SK-N-SH (cell line): Measurements from ENCODE around the gene ROR2. TPM values are rescaled to one million over a fixed set of nuclear protein-coding genes. Genes with fewer than 3 reads are reported as not detected.

Experiments used
- CTCF ChIA-PET: fragments of 300-600, 350-600 bp; formaldehyde crosslinking; extraction: SDS; loops from one replicate; lab custom pipeline; 2021; lab: Yijun Ruan, JAX
- POLR2A ChIA-PET: fragments of 350-600 bp; sonication (Branson Sonifier 250); formaldehyde crosslinking; extraction: SDS; loops from one replicate; lab custom pipeline; 2020; ENCODE audit warnings: antibody characterized with exemption, inconsistent platforms; lab: Yijun Ruan, JAX
- DNase-seq: peaks from one replicate; pipeline ENCODE4 v3.0.0; 2012
- H2AFZ ChIP-seq: fragments of 200-600 bp; sonication (generic); 2 replicates; pipeline ENCODE4 v1.8.1; 2016; ENCODE audit warnings: antibody characterized with exemption, mild to moderate bottlenecking, low read depth
- H3F3A ChIP-seq: fragments of 200-600 bp; sonication (generic); replicated peaks from 2 replicates; pipeline ENCODE3; 2016; ENCODE audit warnings: antibody characterized with exemption, mild to moderate bottlenecking; ENCODE audit not compliant: insufficient read depth
- H3K27ac ChIP-seq, 2 experiments: fragments of 200-500 bp in 1 of 2; fragments of 200-600 bp in 1 of 2; sonication (Bioruptor generic) in 1 of 2; sonication (generic), shearing (Covaris generic) in 1 of 2; 2 replicates each; pipeline versions ENCODE4 v1.5.1 to v1.6.1; 2014 to 2016; ENCODE audit warnings: low read depth in 2 of 2, inconsistent platforms in 1 of 2, low read length in 1 of 2, mild to moderate bottlenecking in 1 of 2, mixed read lengths in 1 of 2
- H3K27me3 ChIP-seq: fragments of 200-600 bp; sonication (generic), shearing (Covaris generic); 2 replicates; pipeline ENCODE4 v1.6.1; 2016; ENCODE audit warnings: mixed run types; ENCODE audit not compliant: insufficient read depth
- H3K36me3 ChIP-seq, 2 experiments: fragments of 200-500 bp in 1 of 2; fragments of 200-600 bp in 1 of 2; sonication (Bioruptor generic) in 1 of 2; sonication (generic) in 1 of 2; replicated peaks in 1 of 2; 2 replicates each; pipeline versions ENCODE3 to v1.5.1; 2014 to 2016; ENCODE audit warnings: low read length in 1 of 2, mild to moderate bottlenecking in 1 of 2; ENCODE audit not compliant: insufficient read depth in 2 of 2, control insufficient read depth in 1 of 2
- H3K4me1 ChIP-seq, 2 experiments: fragments of 200-500 bp in 1 of 2; fragments of 200-600 bp in 1 of 2; sonication (Bioruptor generic) in 1 of 2; sonication (generic), shearing (Covaris generic) in 1 of 2; 2 replicates each; pipeline versions ENCODE4 v1.5.1 to v1.6.1; 2014 to 2016; ENCODE audit warnings: low read depth in 1 of 2, low read length in 1 of 2, mixed run types in 1 of 2; ENCODE audit not compliant: insufficient read depth in 2 of 2, control insufficient read depth in 1 of 2
- H3K4me2 ChIP-seq: fragments of 200-600 bp; sonication (generic), shearing (Covaris generic); 2 replicates; pipeline ENCODE4 v1.6.1; 2017; ENCODE audit warnings: mixed run types
- H3K4me3 ChIP-seq, 2 experiments: fragments of 200-500 bp in 1 of 2; fragments of 200-600 bp in 1 of 2; sonication (Bioruptor generic) in 1 of 2; sonication (generic), shearing (Covaris generic) in 1 of 2; 2 replicates each; pipeline versions ENCODE4 v1.5.1 to v1.8.1; 2014 to 2016; ENCODE audit warnings: low read depth in 2 of 2, inconsistent platforms in 1 of 2, low read length in 1 of 2, mild to moderate bottlenecking in 1 of 2, mixed read lengths in 1 of 2, moderate library complexity in 1 of 2
- H3K79me2 ChIP-seq: fragments of 200-600 bp; sonication (generic); 2 replicates; pipeline ENCODE4 v1.8.1; 2017; ENCODE audit warnings: mild to moderate bottlenecking; ENCODE audit not compliant: insufficient read depth
- H3K9ac ChIP-seq: fragments of 200-600 bp; sonication (generic); 2 replicates; pipeline ENCODE4 v1.6.1; 2017; ENCODE audit warnings: mixed run types
- H3K9me2 ChIP-seq: fragments of 200-600 bp; sonication (generic); 2 replicates; pipeline ENCODE4 v1.6.1; 2017; ENCODE audit warnings: mixed run types
- H3K9me3 ChIP-seq: fragments of 200-600 bp; sonication (generic); 2 replicates; pipeline ENCODE4 v1.6.1; 2017; ENCODE audit warnings: mixed run types, mild to moderate bottlenecking, moderate library complexity
- H4K20me1 ChIP-seq: fragments of 200-600 bp; sonication (generic); 2 replicates; pipeline ENCODE4 v1.6.1; 2017; ENCODE audit warnings: mild to moderate bottlenecking, mixed run types; ENCODE audit not compliant: insufficient read depth
- CHD2 ChIP-seq: fragments of 150-350 bp; IDR thresholded peaks from 2 replicates; pipeline ENCODE4 v1.6.1; 2018; ENCODE audit warnings: low read length; ENCODE audit not compliant: partially characterized antibody
- ELF1 ChIP-seq: IDR thresholded peaks from 2 replicates; pipeline ENCODE4 v1.4.0; 2012
- EP300 ChIP-seq, 2 experiments: IDR thresholded peaks; 2 replicates each; pipeline versions ENCODE4 v1.4.0 to v1.6.1; 2012; ENCODE audit warnings: borderline replicate concordance in 1 of 2, low read depth in 1 of 2, low read length in 1 of 2
- EZH2phosphoT487 ChIP-seq: fragments of 200-600 bp; sonication (generic); IDR thresholded peaks from 2 replicates; pipeline ENCODE4 v1.6.1; 2017; ENCODE audit warnings: low read depth, mixed run types, mild to moderate bottlenecking, antibody characterized with exemption, moderate library complexity, borderline replicate concordance
- FOXJ3 ChIP-seq: sonication (generic); formaldehyde crosslinking; IDR thresholded peaks from 2 replicates; pipeline ENCODE4 v1.5.1; 2020; ENCODE audit warnings: mild to moderate bottlenecking, missing genetic modification reagents
- GABPA ChIP-seq: IDR thresholded peaks from 2 replicates; pipeline ENCODE4 v1.4.0; 2012; ENCODE audit warnings: low read depth, mild to moderate bottlenecking
- GATA2 ChIP-seq: sonication (generic); formaldehyde crosslinking; IDR thresholded peaks from 2 replicates; pipeline ENCODE4 v1.5.0; 2020; ENCODE audit warnings: mild to moderate bottlenecking, missing genetic modification reagents
- NFIC ChIP-seq: IDR thresholded peaks from 2 replicates; pipeline ENCODE4 v1.4.0; 2012; ENCODE audit warnings: borderline replicate concordance
- POLR2AphosphoS5 ChIP-seq: IDR thresholded peaks from 2 replicates; pipeline ENCODE4 v1.6.1; 2012; ENCODE audit warnings: low read depth, low read length
- RAD21 ChIP-seq: IDR thresholded peaks from 2 replicates; pipeline ENCODE4 v1.6.1; 2012; ENCODE audit warnings: mild to moderate bottlenecking, low read length
- SIN3A ChIP-seq: IDR thresholded peaks from 2 replicates; pipeline ENCODE4 v1.6.1; 2012; ENCODE audit warnings: low read depth, mild to moderate bottlenecking, low read length, moderate library complexity, borderline replicate concordance
- TAF1 ChIP-seq: IDR thresholded peaks from 2 replicates; pipeline ENCODE4 v1.6.1; 2012; ENCODE audit warnings: low read depth, mild to moderate bottlenecking, low read length, moderate library complexity, borderline replicate concordance
- WGBS: methylation state at CpG from one replicate; pipeline ENCODE4 v1.1.6; 2017; ENCODE audit warnings: low lambda C conversion rate; 5-methylcytosine and 5-hydroxymethylcytosine counted together
- polyA plus RNA-seq, 3 experiments: library from polyadenylated mRNA; depleted of rRNA; stranded (reverse); fragments of >200 nt; gene quantifications; 2 replicates each; pipeline ENCODE4 v1.2.3, GENCODE V29; 2012
- TF ChIP-seq, protein P1 (sequence below): IDR thresholded peaks from 2 replicates; pipeline ENCODE4 v1.4.0; 2012; ENCODE audit warnings: low read depth, borderline replicate concordance
- TF ChIP-seq, protein P2 (sequence below): IDR thresholded peaks from 2 replicates; pipeline ENCODE4 v1.4.0; 2012; ENCODE audit warnings: low read depth
- TF ChIP-seq, protein P3 (sequence below): IDR thresholded peaks from 2 replicates; pipeline ENCODE4 v1.4.0; 2012; ENCODE audit warnings: low read depth, borderline replicate concordance
- TF ChIP-seq, protein P4 (sequence below): fragments of 200-600 bp; sonication (generic); IDR thresholded peaks from 2 replicates; pipeline ENCODE4 v1.6.1; 2017; ENCODE audit warnings: antibody characterized with exemption, mild to moderate bottlenecking, moderate library complexity

The ROR2 gene
- polyA plus RNA-seq, 1 of the 3 experiments (the other 2 are of a cell fraction): 0.43 TPM

DNA sequence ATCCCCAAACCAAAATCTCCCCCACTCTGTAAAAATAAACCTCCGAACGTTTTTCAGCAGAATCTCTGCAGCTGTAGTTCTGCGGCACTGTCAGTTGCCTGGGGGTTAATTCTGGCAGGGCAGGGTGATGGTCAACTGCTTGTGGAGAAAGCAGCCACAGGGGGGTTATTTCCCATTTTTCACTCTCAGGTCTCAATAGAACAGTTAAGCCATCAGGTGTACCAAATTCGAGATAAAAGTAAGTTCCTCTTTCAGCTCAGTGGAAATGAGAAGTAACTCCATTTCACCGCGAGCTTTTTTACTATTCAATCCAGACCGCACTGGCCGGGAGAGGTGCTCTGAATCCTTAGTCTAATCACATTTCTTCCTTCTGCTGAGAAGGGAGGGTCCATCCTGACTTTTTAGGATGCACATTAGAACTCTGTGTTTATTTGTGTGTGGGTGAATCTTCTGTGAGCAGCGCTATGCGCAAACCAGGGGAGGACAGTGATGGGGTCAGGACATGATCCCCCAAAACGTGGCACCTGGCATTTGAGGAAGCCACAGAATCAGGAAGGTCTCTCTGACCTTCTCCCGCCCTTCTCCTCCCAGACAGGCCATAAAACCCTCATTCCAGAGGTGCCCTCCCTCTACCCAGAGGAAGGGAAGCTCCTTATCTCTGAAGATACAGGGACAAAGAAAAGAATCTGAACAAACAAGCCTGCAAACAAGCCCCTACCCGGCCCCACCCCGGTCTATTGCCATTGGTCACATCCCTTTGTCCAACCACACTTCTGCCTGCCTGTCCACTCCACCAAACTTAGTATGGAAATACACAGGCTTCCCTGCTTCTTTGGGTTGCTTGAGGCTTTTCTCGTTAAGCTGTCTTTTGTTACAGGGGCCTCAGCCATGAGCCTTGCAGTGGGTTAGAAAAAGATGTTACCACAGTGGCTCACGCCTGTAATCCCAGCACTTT, 229.0 kb downstream of the ROR2 start:
- no peak overlapping the region for H3K27ac ChIP-seq
- ChIA-PET POLR2A (no interaction called here), CTCF (interaction anchor here (0.9 to 7.0 kb wide), 8 partner anchors 13 to 806 kb away, joined by 3 to 36 read pairs (median 4); no protein-coding TSS in a partner anchor)
- H3K4me2 ChIP-seq: no peak overlapping the region
- no peaks in the 10 kb centered on the region for H3F3A ChIP-seq
- no peak overlapping the region for H3K4me3 ChIP-seq
- H3K9me2 ChIP-seq: no peaks in the 10 kb centered on the region
- DNase-seq: peak; percentile 53
- no peaks in the 10 kb centered on the region for H3K9me3 ChIP-seq
- H3K9ac ChIP-seq: no peak overlapping the region
- H3K27me3 ChIP-seq: no peaks in the 10 kb centered on the region
- H4K20me1 ChIP-seq: no peaks in the 10 kb centered on the region
- TF ChIP-seq, protein P1, sequence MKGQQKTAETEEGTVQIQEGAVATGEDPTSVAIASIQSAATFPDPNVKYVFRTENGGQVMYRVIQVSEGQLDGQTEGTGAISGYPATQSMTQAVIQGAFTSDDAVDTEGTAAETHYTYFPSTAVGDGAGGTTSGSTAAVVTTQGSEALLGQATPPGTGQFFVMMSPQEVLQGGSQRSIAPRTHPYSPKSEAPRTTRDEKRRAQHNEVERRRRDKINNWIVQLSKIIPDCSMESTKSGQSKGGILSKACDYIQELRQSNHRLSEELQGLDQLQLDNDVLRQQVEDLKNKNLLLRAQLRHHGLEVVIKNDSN: no peak
- TF ChIP-seq EP300 (IDR thresholded peaks at IDR 0.05; ENCODE audit: borderline replicate concordance in 1 of 2, low read depth in 1 of 2, low read length in 1 of 2) (no peak), NFIC (no peak), EZH2phosphoT487 (no peak), POLR2AphosphoS5 (no peak), FOXJ3 (CRISPR knock-in tag) (no peak), GABPA (no peak)
- TF ChIP-seq, protein P2, sequence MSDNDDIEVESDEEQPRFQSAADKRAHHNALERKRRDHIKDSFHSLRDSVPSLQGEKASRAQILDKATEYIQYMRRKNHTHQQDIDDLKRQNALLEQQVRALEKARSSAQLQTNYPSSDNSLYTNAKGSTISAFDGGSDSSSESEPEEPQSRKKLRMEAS: no peak
- TF ChIP-seq, protein P3, sequence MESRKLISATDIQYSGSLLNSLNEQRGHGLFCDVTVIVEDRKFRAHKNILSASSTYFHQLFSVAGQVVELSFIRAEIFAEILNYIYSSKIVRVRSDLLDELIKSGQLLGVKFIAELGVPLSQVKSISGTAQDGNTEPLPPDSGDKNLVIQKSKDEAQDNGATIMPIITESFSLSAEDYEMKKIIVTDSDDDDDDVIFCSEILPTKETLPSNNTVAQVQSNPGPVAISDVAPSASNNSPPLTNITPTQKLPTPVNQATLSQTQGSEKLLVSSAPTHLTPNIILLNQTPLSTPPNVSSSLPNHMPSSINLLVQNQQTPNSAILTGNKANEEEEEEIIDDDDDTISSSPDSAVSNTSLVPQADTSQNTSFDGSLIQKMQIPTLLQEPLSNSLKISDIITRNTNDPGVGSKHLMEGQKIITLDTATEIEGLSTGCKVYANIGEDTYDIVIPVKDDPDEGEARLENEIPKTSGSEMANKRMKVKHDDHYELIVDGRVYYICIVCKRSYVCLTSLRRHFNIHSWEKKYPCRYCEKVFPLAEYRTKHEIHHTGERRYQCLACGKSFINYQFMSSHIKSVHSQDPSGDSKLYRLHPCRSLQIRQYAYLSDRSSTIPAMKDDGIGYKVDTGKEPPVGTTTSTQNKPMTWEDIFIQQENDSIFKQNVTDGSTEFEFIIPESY: no peak
- WGBS: 58% methylated on average over 16 of the region's 16 CpGs
- H3K4me1 ChIP-seq: no peaks in the 10 kb centered on the region; a peak in 1 of 4 replicates
- no peaks in the 10 kb centered on the region for H3K79me2 ChIP-seq
- no peaks in the 10 kb centered on the region for H3K36me3 ChIP-seq
- no peak overlapping the region for H2AFZ ChIP-seq

GRCh38 chr9:91720313-91720712, 229.7 kb downstream of the ROR2 start:
- no peak for DNase-seq
- H3F3A ChIP-seq: no peaks in the 10 kb centered on the region
- H3K4me3 ChIP-seq: no peak overlapping the region
- no peaks in the 10 kb centered on the region for H3K79me2 ChIP-seq
- H3K9ac ChIP-seq: no peak overlapping the region
- H3K4me1 ChIP-seq: no peaks in the 10 kb centered on the region; a peak in 1 of 4 replicates
- 42% methylated on average over 3 of the region's 3 CpGs for WGBS
- no peaks in the 10 kb centered on the region for H3K9me3 ChIP-seq
- no peaks in the 10 kb centered on the region for H3K36me3 ChIP-seq
- H3K27me3 ChIP-seq: no peaks in the 10 kb centered on the region
- no peaks in the 10 kb centered on the region for H4K20me1 ChIP-seq
- POLR2A ChIA-PET: no interaction called here
- no peak overlapping the region for H3K27ac ChIP-seq
- CTCF ChIA-PET: interaction anchor here (0.9 to 7.0 kb wide), 9 partner anchors 8 to 805 kb away, joined by 3 to 36 read pairs (median 4); no protein-coding TSS in a partner anchor
- no peak overlapping the region for H2AFZ ChIP-seq
- TF ChIP-seq SIN3A (no peak), POLR2AphosphoS5 (no peak), GATA2 (CRISPR knock-in tag) (no peak), CHD2 (no peak), ELF1 (no peak), TAF1 (no peak), RAD21 (no peak)
- TF ChIP-seq, protein P4, sequence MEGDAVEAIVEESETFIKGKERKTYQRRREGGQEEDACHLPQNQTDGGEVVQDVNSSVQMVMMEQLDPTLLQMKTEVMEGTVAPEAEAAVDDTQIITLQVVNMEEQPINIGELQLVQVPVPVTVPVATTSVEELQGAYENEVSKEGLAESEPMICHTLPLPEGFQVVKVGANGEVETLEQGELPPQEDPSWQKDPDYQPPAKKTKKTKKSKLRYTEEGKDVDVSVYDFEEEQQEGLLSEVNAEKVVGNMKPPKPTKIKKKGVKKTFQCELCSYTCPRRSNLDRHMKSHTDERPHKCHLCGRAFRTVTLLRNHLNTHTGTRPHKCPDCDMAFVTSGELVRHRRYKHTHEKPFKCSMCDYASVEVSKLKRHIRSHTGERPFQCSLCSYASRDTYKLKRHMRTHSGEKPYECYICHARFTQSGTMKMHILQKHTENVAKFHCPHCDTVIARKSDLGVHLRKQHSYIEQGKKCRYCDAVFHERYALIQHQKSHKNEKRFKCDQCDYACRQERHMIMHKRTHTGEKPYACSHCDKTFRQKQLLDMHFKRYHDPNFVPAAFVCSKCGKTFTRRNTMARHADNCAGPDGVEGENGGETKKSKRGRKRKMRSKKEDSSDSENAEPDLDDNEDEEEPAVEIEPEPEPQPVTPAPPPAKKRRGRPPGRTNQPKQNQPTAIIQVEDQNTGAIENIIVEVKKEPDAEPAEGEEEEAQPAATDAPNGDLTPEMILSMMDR: no peak
- TF ChIP-seq, protein P2: no peak
- TF ChIP-seq, all 33 proteins: peak for 0
- Histone ChIP-seq H3K4me2 (no peak overlapping the region), H3K9me2 (no peaks in the 10 kb centered on the region)
